GM04503 (cell line): ENCODE measurements around the gene MAP7D1.
"Not testable (repeated sequence)": the region's sequence is repeated elsewhere in the genome, so short reads cannot be mapped to it uniquely, and the experiment has no call there.

Experiments used
- DNase-seq: peaks from one replicate; pipeline ENCODE4 v3.0.0-alpha.2; 2012; ENCODE audit warnings: low read depth

The MAP7D1 gene

DNA sequence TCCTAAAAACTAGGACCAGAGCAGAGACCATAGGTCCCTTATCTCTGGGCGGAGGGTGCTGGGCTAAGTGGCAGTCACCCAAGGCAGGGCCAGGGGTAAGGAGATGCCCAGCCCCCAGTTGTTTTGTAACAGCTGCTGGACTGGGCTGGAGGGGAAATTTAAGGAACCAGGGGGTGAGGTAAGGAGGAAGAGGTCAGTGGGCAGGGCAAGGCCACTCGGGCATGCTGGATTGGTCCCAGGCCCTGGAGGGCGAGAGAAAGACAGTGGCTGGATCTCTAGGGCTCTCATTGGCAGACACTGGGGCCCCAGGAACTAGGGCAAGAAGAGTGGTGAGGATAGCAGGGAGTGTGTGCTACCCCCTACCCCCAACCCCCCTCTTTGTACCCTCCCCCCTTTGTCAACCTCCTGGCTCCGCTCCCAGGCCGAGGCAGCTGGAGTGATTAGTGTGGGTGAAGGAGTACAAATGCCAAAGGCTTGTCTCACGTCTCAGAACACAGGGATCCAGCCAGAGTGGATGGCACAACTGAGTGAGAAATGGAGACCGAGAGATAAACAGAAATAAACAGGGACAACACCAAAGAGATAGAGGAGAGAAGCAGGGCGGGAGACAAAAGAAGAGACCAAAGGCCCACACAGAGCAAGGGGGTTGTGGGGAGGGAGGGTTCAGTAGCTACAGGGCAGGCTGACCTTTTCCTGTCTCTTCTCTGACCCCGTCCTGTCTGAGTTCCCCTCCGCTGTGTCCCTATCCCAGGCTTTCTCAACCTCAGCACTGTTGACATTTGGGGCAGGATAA is 47.8 kb downstream of the MAP7D1 start:
- no peak for DNase-seq

DNA sequence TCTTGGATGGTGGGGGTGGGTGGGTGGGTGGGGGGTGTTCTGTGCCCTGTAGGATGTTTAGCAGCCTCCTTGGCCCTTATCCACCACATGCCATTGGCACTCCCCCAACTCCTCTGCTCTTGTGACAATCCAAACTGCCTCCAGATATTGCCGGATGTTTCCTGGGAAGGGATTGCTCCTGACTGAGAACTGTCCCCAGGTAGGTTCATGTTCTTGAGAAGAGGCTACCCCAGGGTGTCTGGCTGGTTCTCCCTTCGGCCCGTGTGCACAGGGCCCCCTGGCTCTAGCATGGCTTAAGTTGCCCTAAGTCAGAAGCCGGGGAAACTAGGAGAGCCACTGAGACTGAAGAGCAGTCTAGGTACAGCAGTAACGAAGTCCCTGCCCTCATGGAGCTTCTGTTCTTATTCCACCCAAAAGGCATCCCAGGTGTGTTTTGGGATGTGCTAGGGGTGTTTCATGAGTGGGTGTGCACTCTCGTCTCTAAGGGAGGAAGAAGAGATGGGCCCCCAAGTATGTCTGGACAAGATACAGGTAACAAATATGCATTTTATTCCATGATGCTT is 48.5 kb downstream of the MAP7D1 start:
- no peak for DNase-seq

DNA sequence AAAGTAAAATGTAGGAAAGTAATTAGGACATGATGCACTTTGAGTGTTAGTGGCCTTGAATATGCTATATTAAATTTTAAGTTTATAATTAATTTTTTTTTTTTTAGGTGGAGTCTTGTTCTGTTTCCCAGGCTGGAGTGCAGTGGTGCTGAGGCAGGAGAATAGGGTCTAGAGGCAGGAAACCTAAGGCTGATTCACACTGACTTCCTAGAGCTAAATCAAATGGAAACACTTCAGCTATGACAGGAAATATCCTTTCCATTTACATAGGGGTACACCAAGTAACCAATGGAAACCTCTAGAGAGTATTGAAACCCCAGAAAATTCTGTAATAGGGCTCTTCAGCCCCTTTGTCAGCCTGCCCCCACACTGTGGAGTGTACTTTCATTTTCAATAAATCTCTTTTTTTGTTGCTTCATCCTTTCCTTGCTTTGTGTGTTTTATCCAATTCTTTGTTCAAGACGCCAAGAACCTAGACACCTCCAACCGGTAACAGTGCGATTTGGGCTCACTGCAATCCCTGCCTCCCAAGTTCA is 50.4 kb downstream of the MAP7D1 start:
- no peak for DNase-seq

DNA sequence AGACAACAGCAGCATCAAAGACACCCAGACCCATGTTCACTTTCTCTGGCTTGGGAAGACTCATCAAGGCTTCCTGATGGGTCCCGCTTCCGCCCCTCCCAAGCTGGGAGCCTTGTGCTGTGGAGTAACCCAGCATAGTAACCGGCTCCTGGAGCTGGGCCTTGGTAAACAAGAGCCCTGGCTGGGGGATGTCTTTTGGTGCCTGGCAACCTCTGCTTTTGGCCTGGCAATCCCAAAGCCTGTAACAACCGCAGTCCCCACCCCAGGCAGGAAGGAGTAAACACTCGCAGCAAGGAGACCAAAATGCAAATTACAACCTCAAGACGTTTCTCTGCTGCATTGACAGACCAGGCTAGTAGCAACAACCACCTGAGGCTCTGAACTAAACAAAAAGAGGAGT is 51.4 kb downstream of the MAP7D1 start:
- no peak for DNase-seq

DNA sequence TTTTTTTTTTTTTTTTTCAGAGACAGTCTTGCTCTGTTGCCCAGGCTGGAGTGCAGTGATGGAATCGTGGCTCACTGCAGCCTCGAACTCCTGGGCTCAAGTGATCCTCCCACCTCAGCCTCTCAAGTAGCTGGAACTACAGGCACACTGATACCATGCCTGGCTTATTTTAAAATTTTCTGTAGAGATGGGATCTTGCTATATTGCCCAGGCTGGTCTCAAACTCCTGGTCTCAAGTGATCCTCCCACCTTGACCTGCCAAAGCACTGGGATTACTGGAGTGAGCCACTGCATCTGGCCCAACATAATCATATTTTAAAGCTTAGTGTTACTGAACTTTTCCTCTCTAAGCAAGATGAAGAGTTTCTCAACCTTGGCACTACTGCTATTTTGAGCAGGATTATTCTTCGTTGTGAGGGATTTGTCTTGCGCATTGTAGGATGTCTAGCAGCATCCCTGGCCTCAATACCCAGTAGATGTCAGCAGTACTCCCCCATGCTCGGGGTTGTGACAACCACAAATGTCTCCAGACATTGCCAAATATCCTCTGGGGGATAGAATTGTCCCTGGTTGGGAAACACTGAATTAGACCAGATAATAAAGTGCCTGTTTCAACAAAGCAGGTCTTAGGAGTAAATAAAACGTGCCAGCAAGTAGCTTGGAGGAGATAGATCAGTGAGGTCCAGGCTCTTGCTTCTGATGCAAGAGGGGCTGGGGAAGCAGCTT is 53.2 kb downstream of the MAP7D1 start:
- DNase-seq = no peak

DNA sequence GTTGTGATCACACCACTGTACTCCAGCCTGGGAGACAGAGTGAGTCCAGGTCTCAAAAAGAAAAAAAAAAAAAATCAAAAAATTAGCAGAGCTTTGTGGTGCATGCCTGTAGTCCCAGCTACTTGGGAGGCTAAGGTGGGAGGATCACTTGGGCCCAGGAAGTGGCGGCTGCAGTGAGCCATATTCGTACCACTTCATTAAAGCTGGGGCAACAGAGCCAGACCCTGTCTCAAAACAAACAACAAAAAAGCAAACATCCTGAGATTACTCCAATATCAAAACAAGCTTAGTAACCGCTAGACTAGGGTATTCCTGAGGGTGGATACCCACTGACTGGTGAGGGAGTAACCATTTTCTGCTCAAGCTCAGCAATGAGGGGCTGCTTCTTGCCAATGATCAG is 55.3 kb downstream of the MAP7D1 start:
- DNase-seq = no peak

DNA sequence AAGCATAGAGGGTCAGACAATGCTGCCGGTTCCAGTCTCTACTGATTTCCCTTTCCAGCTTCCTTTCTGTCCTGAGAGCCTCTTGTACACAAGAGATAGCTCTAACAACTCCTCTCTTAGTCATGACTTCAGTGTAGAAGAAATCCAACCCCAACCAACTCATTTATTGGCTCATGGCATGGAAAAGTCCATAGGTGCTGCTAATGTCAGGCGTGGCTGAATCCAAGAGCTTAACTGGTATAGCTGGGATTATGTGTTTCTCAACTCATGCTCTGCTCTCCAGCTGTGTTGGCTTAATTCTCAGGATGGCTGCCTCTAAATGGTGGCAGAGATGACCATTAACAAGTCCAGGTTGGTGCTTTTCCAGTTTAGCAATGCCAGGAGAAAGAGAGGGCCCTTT is 55.9 kb downstream of the MAP7D1 start:
- no peak for DNase-seq

DNA sequence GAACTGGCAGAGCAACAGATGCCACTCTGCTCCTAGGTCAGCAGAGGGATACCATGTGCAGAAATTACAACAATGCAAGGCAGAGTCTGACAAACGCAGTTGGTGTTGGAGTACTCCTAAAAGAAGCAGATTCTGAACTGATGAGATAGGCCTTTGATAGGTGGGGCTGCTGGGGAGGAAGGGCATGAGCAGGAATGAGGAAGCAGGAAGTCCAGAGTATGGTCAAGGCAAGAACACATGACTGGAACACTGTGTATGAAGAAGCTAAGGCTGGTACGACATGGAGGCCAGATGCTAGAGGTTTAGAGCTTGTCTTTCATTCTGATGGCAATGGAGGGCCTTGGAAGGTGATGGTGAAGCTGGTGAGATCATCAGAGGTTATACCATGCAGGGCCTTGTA is 56.8 kb downstream of the MAP7D1 start:
- no peak for DNase-seq

DNA sequence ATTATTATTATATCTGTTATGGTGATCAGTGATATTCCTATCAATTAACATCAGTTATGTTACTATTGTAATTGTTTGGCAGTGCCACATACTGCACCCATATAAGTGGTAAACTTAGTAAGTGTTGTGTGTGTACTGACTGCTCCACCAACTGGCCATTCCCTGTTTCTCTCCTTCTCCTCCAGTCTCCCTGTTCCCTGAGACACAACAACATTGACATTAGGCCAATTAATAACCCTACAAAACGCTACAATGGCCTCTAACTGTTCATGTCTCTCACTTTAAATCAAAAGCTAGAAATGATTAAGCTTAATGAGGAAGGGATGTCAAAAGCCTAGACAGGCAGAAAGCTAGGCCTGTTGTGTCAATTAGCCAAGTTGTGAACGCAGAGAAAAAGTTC is 61.7 kb downstream of the MAP7D1 start:
- no peak for DNase-seq

DNA sequence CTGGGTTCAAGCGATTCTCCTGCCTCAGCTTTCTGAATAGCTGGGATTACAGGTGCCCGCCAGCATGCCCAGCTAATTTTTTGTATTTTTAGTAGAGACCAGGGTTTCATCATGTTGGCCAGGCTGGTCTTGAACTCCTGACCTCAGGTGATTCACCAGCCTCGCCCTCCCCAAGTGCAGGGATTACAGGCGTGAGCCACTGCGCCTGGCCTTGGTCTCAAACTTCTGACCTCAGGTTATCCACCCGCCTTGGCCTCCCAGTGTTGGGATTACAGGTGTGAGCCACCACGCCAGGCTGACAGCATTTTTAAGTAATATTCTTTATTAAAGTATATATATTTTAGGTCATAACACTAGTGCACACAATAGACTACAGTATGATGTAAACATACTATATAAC is 65.9 kb downstream of the MAP7D1 start:
- not testable (repeated sequence) for DNase-seq

DNA sequence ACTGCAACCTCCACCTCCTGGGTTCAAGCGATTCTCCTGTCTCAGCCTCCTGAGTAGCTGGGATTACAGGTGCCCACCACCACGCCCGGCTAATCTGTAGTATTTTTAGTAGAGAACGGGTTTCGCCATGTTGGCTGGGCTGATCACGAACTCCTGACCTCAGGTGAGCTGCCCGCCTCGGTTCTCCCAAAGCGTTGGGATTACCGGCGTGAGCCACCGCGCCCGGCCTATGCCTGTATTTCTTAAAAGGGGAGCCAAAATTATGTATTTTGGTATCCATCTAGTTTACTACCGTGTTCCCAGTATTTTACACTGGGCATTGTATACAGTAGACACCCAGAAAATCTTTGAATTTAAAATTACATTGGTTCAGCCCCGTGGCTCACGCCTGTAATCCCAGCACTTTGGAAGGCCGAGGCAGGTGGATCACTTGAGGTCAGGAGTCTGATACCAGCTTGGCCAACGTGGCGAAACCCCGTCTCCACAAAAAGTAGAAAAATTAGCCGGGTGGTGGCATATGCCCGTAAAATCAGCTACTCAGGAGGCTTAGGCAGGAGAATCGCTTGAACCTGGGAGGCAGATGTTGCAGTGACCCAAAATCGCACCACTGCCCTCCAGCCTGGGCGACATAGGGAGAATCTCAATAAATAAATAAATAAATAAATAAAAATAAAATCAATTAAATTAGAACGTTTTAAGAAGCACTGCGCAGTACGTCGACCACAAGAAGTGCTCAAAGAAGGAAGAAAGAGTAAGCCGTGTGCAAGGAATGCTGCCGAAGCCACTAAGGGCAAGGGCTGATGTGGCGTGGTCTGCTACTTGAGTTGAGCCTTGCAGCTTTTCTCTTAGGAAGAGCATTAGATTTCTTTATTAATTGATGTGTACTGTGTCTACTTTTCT is 66.8 kb downstream of the MAP7D1 start:
- DNase-seq = no peak

DNA sequence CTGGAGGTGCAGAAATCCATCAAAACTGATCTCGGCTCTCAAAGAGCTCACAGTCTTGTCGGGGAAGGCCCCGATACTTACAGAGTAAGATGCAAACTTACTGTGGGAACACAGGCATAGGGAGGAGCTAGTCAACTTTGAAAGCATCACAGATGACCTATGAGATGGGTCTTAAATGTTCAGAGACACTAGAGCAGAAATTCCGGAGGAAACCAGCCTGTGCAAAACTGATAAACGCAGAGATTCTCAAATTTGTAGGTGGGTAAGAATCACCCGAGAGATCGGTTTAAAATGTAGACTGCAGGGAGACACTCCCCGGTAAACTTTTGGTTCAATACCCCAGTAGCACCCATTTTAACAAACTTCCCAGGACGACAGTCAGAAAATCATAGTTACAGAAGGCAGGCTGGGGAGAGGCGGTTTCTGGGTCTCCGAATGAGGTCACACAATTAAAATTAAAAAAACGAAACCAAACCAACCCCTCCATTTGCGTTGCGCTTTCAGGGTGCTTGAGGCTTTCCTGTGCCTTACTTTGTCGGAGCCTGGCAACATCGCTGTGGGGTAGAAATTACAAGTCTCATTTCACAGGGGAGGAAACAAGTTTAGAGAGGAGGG is 67.5 kb downstream of the MAP7D1 start:
- DNase-seq = no peak

DNA sequence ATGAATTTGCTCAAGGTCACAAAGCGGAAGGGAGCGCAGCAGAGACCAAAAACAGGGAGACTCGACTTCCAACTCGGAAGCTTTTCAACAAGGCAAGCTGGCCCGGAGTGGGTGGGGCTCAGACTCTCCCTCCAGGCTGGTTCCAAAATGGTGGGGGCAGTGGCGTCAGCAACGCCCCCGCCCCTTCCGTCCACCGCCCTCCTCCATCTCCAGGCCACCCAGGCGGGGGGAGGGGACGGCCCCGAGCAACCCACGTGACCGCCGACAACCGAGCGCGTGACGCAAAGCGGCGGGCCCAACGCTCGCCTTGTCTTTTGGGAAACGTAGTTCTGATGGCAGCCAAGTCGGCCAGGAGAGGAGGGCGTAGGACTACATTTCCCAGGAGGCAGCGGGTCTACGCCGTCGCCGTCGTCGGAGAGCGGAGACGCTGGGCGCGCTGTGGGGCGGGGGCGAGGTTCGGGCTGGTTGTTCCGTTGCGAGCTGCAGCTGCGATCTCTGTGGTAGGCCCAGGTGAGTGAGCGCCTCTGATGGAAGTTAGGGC is 68.1 kb downstream of the MAP7D1 start, which contains the start of gene THRAP3:
Gene THRAP3, plus strand, starts transcription at position 448 of the 541 bp plus-strand sequence. CDS start 58,121 bp downstream, outside the sequence.
- DNase-seq = peak; percentile 95

DNA sequence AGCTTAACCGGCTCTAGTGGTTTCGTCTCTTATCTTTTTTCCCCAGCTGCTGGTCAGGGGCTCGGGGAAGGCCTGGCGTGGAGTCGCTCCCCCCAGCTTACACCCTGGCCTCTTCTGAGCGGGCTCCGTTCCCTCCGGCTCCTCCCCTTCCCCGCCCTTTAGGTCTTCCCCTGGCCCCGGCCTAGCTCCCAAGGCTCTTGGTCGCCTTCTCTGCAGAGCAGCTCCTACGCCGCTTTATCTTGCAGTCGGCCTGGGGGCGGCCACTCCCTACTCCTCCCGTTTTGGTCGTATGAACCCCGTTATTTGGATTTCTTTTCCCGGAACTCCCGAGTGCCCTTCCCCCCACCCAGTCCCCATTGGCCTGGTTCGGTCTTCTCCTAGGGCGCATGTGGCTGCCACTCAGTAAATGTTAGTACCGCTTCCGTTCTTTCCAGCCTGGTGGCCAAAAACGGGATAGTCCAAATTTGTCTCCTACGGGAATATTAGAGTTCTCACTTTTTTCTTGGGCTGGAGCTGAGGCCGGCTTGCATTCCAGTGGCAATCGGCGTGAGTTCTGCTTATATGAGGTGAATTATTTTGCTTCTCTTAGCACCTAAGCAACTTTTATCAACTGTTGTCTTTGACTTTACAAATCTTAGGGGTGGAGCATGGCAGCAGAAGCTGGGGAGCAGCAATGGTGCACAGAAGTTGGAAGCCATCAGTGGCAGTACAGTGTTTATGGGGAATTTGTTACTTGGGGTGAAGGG is 68.8 kb downstream of the MAP7D1 start:
- peak; percentile 77 for DNase-seq

DNA sequence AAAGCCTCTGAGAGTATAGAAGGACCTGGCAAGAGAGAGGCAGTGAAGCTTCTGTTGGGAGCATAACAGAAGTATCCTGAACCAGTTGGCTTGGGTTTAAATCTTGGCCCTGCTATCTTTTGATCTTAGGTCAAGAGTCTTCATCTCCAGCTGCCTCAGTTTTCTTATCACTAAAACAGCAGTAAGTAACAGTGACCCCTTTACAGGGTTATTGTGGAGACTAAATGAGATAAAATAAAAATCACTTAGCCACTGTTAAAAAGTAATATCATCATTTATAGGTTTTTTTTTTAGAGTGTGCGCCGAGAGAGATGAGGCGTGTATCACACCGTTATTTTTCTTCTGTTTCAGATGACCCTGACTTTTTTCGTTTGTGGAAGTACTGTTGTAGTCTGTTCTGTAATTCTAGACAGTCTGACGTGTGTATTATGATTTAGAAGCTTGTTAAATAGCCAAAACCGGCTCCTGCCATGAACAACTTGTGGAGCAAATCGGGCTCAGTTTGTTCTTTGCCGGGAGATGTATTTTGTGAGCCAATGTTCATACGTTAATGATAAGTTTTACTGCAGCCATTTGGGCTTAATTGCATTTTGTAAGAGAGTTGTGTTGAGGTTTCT is 69.4 kb downstream of the MAP7D1 start:
- no peak for DNase-seq

DNA sequence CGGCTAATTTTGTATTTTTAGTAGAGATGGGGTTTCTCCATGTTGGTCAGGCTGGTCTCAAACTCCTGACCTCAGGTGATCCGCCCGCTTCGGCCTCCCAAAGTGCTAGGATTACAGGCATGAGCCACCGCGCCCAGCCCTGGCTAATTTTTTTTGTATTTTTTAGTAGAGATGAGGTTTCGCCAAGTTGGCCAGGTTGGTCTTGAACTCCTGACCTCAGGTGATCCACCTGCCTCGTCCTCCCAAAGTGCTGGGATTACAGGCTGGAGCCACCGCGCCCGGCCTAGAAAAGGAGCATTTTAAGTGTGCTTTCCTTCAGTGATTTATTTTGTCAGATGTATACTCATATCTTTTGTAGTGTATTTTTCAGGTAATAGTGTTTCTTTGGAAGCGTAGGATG is 74.3 kb downstream of the MAP7D1 start:
- DNase-seq = not testable (repeated sequence)
